ENCODE data around the gene HTRA3.

The HTRA3 gene

DNA sequence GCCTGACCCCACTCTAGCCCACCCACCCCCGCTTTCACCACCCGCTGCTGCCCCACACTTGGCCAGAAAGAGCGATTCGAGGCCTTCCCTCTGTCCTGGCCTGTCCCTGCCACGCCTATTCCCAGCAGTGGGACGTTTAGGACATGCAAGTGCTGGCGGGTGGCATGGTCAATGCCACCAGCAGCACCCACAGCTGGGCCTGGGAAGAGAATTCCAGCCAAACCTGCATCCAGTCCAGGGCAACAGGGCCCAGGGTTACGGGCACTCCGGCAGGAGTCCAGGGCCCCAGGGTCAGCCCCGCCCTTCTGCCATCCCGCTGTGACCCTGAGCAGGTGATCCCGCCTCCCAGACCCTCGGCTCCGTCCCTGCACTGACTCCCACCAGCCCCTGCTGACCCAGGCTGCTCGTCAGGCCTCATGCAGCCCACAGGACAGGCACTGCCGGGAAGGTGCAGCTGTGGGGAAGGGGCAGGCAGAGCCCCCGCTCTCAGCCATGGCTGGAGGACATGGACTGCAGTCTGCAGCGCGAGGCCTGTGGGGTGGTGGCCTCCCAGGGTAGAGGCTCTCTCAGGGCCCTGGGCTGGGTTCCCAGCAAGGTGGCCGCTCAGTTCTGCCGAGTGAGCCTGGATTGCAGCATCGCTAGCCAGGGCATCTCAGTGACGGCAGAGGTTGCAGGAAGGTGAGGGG is 6.8 kb upstream of the HTRA3 start:
- H3K4me3 ChIP-seq (replicated peaks in 1 of 2; ENCODE audit: low read depth in 2 of 2, low read length in 2 of 2), result no peak overlapping the region
- no peak for DNase-seq (ENCODE audit: low read depth in 2 of 2)
- TF ChIP-seq, protein P1, sequence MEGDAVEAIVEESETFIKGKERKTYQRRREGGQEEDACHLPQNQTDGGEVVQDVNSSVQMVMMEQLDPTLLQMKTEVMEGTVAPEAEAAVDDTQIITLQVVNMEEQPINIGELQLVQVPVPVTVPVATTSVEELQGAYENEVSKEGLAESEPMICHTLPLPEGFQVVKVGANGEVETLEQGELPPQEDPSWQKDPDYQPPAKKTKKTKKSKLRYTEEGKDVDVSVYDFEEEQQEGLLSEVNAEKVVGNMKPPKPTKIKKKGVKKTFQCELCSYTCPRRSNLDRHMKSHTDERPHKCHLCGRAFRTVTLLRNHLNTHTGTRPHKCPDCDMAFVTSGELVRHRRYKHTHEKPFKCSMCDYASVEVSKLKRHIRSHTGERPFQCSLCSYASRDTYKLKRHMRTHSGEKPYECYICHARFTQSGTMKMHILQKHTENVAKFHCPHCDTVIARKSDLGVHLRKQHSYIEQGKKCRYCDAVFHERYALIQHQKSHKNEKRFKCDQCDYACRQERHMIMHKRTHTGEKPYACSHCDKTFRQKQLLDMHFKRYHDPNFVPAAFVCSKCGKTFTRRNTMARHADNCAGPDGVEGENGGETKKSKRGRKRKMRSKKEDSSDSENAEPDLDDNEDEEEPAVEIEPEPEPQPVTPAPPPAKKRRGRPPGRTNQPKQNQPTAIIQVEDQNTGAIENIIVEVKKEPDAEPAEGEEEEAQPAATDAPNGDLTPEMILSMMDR (IDR thresholded peaks at IDR 0.05; ENCODE audit: low read depth, low read length), result no peak

DNA sequence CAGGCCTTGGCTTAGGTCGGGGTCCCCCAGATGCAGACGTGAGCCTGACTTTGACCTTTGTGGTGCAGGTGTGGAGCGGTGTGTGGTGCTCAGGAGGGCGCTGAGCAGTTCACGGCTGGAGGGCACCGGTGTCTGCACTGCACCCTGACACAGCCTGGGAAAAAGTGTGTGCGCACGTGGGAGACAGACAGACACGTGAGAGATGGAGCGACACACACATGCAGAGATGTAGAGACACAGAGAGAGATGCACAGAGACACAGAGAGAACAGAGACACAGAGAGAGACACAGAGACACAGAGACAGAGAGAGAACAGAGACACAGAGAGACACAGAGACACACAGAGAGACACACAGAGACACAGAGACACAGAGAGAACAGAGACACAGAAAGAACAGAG is 6.2 kb upstream of the HTRA3 start:
- TF ChIP-seq, protein P1 (IDR thresholded peaks at IDR 0.05; ENCODE audit: low read depth, low read length), result no peak
- no peak for DNase-seq (ENCODE audit: low read depth in 2 of 2)
- H3K4me3 ChIP-seq (replicated peaks in 1 of 2; ENCODE audit: low read depth in 2 of 2, low read length in 2 of 2), result no peak overlapping the region

DNA sequence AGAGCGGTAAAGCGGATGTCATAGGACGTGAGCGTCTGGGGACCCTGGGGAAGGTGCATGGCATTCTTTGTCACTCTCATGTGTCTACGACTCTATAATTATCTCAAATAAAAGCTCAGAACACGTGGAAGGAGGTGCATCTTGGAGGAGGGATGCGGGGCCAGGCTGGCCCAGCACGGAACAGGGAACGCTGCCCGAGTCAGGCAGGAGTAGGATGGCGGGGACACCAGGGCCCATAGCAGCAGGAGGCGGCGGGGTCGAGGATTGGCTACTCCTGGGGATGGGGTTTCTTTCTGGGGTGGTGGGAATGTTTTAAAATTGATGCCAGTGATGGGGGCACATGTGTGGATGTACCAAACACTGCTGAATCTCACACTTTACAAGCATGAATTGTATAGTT is 5.4 kb upstream of the HTRA3 start:
- no peak overlapping the region for H3K4me3 ChIP-seq (replicated peaks in 1 of 2; ENCODE audit: low read depth in 2 of 2, low read length in 2 of 2)
- TF ChIP-seq, protein P1 (IDR thresholded peaks at IDR 0.05; ENCODE audit: low read depth, low read length), result no peak
- DNase-seq (ENCODE audit: low read depth in 2 of 2), result no peak

DNA sequence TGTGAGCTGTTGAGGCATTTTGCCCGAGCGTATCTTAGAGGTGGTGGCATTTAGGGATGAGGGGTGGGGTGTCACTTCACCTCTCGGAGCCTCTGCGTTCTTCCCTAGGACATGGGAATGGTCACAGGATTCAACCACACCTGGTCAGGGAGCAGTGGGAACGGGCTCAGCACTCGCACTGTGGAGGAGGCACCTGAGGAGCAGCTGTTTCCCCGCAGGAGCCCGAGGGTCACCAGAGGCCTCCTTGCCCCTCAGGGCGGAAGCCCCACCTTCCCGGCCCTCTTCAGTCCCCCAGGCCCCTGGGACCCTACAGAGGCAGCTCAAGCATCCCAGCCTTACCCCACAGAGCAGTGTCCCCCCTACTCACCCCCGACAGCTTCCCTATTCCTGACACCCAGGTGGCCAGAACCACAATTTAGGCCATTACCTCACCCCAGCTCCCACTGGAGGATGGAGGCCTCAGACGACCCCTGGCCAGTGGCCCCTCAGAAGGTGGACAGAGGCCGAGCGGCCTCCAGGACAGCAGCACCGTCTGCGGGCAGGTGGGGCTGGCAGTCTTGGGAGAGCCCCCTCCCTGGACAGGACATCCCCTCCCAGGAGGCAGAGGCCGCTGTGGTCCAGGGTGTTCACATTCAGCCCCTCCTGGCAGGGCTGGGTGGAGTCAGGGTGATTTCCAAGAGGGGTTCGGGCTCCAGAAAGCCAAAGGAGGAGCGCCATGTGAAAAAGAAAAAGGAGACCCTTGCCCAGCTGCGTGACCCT is 4.2 kb upstream of the HTRA3 start:
- TF ChIP-seq, protein P1 (IDR thresholded peaks at IDR 0.05; ENCODE audit: low read depth, low read length), result no peak
- no peak overlapping the region for H3K4me3 ChIP-seq (replicated peaks in 1 of 2; ENCODE audit: low read depth in 2 of 2, low read length in 2 of 2)
- DNase-seq (ENCODE audit: low read depth in 2 of 2), result no peak

DNA sequence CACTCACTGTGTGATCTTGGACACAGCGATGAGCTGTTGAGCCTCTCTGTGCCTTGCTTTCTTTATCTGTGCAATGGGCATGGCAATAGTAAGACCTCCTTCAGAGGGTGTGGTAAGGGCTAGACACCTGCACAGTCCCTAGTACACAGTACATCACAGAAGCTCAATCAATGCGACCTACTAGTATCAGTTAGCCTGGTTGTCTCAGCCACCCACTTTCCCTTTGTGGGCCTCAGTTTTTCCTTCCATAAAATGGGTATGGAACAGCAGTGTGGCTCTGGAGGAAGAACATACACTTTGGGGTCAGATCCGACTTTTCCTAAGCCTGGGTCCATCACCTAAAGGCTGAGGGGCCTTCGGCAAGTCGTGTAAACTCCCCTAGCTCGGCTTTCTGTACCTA is 3.5 kb upstream of the HTRA3 start:
- no peak overlapping the region for H3K4me3 ChIP-seq (replicated peaks in 1 of 2; ENCODE audit: low read depth in 2 of 2, low read length in 2 of 2)
- TF ChIP-seq, protein P1 (IDR thresholded peaks at IDR 0.05; ENCODE audit: low read depth, low read length), result no peak
- DNase-seq (ENCODE audit: low read depth in 2 of 2), result no peak

DNA sequence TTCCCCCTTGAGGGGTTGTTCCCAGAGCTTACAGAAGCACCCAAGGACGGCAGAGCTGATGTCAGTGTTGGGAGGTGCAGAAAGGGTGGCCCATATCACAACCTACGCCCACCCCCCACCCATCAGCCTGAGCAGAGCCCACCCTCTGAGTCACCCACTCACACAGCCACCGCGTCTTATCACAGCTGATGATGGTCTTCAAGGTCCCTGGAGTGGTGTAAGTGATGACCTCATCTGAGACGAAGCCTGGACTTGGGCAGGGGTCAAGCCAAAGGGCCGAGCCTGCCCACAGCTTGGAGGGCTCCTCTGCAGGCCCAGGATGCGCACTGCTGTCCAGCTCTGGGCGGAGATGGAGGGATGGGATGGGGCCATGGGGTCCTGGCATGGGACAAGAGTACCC is 3.0 kb upstream of the HTRA3 start:
- no peak for DNase-seq (ENCODE audit: low read depth in 2 of 2)
- TF ChIP-seq, protein P1 (IDR thresholded peaks at IDR 0.05; ENCODE audit: low read depth, low read length), result no peak
- H3K4me3 ChIP-seq (replicated peaks in 1 of 2; ENCODE audit: low read depth in 2 of 2, low read length in 2 of 2), result no peak overlapping the region
